ENCODE measurements around the gene LRRC71. TPM values are rescaled to one million over a fixed set of nuclear protein-coding genes. Genes with fewer than 3 reads are reported as not detected.
A peak's percentile ranks its signal among the peaks of the same experiment; 100 is the strongest.

LRRC71 gene
- not detected for total RNA-seq

- peaks cover 57% of the 10 kb centered on the region for H3K27me3 Mint-ChIP-seq
- peaks cover 6% of the 10 kb centered on the region for H3K4me1 Mint-ChIP-seq
- CTCF ChIA-PET = interaction anchor here (0.7 to 1.3 kb wide), 4 partner anchors 19 to 30 kb away, joined by 3 to 4 read pairs (median 4); no protein-coding TSS in a partner anchor
- H3K36me3 Mint-ChIP-seq (ENCODE audit: low read depth) = no peaks in the 10 kb centered on the region
- intact Hi-C loops (cut with DNase I, micrococcal nuclease) = loop anchor here in 1 of 2 experiments (1.0 kb wide), 1 partner anchor 28 kb away; no protein-coding TSS in a partner anchor
- ATAC-seq (peak; percentile 92), DNase-seq (peak; percentile 87)
- POLR2A ChIA-PET = no interaction called here
- H3K9me3 Mint-ChIP-seq (ENCODE audit: low read depth) = no peaks in the 10 kb centered on the region
- H3K4me3 Mint-ChIP-seq = no peak within 1 kb of the TSS
- no peak within 1 kb of the TSS for H3K27ac Mint-ChIP-seq
These were observed at the start of gene LRRC71 for GRCh38 chr1:156920233-156921052. Gene LRRC71 (plus strand): TSS chr1:156920632. CDS start chr1:156920804, 172 bp downstream.

DNA sequence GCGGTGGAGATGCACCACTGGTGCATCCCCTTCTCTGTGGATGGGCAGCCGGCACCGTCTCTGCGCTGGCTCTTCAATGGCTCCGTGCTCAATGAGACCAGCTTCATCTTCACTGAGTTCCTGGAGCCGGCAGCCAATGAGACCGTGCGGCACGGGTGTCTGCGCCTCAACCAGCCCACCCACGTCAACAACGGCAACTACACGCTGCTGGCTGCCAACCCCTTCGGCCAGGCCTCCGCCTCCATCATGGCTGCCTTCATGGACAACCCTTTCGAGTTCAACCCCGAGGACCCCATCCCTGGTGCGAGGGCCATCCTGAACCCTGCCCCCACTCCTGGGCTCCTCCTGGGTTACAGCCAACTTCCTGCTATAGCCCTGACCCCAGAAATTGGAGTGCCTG lies 46.8 kb upstream of the LRRC71 start:
- Mint-ChIP-seq H3K27me3 (peaks cover 4% of the 10 kb centered on the region), H3K36me3 (ENCODE audit: low read depth) (no peaks in the 10 kb centered on the region), H3K9me3 (ENCODE audit: low read depth) (no peaks in the 10 kb centered on the region), H3K4me1 (peaks cover 13% of the 10 kb centered on the region), H3K27ac (no peak overlapping the region), H3K4me3 (no peak overlapping the region)
- no peak for ATAC-seq
- intact Hi-C loops (cut with DNase I, micrococcal nuclease) = no loop called here
- CTCF ChIA-PET = interaction anchor here (0.6 to 1.2 kb wide), 5 partner anchors 13 to 68 kb away, joined by 3 to 5 read pairs (median 3); partner anchors contain the start of gene NTRK1
- POLR2A ChIA-PET = no interaction called here
- DNase-seq = no peak

GRCh38 chr1:156874142-156874541 lies 46.3 kb upstream of the LRRC71 start:
- H3K27ac Mint-ChIP-seq = no peak overlapping the region
- CTCF ChIA-PET = interaction anchor here (0.6 kb wide), 1 partner anchor 67 kb away, joined by 3 read pairs; no protein-coding TSS in a partner anchor
- intact Hi-C loops (cut with DNase I, micrococcal nuclease) = no loop called here
- H3K9me3 Mint-ChIP-seq (ENCODE audit: low read depth) = no peaks in the 10 kb centered on the region
- no peaks in the 10 kb centered on the region for H3K36me3 Mint-ChIP-seq (ENCODE audit: low read depth)
- no peak for ATAC-seq
- H3K4me1 Mint-ChIP-seq = peaks cover 13% of the 10 kb centered on the region
- no peak overlapping the region for H3K4me3 Mint-ChIP-seq
- POLR2A ChIA-PET = no interaction called here
- H3K27me3 Mint-ChIP-seq = peaks cover 4% of the 10 kb centered on the region
- DNase-seq = no peak

GRCh38 chr1:156874572-156875340 lies 45.7 kb upstream of the LRRC71 start:
- no peak overlapping the region for H3K4me3 Mint-ChIP-seq
- peaks cover 4% of the 10 kb centered on the region for H3K27me3 Mint-ChIP-seq
- POLR2A ChIA-PET = no interaction called here
- no peak overlapping the region for H3K27ac Mint-ChIP-seq
- no peaks in the 10 kb centered on the region for H3K36me3 Mint-ChIP-seq (ENCODE audit: low read depth)
- peaks cover 13% of the 10 kb centered on the region for H3K4me1 Mint-ChIP-seq
- intact Hi-C loops (cut with DNase I, micrococcal nuclease) = no loop called here
- CTCF ChIA-PET = interaction anchor here (1.0 to 3.6 kb wide), 2 partner anchors 15 to 185 kb away, joined by 4 to 12 read pairs; no protein-coding TSS in a partner anchor
- DNase-seq (no peak), ATAC-seq (no peak)
- H3K9me3 Mint-ChIP-seq (ENCODE audit: low read depth) = no peaks in the 10 kb centered on the region

DNA sequence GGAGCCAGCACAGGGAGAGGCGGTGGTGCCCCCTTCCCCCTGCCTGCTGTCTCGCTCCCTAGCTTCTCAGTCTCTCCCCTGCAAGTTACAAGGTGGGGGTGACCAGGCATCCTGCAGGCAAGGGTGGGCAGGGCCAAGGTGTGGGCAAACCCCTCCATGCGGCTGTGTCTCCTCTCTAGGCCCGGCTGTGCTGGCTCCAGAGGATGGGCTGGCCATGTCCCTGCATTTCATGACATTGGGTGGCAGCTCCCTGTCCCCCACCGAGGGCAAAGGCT lies 45.2 kb upstream of the LRRC71 start:
- POLR2A ChIA-PET = no interaction called here
- H3K36me3 Mint-ChIP-seq (ENCODE audit: low read depth) = no peaks in the 10 kb centered on the region
- CTCF ChIA-PET = interaction anchor here (1.0 to 3.6 kb wide), 2 partner anchors 15 to 186 kb away, joined by 4 to 12 read pairs; no protein-coding TSS in a partner anchor
- no peak overlapping the region for H3K27ac Mint-ChIP-seq
- intact Hi-C loops (cut with DNase I, micrococcal nuclease) = no loop called here
- DNase-seq (no peak), ATAC-seq (no peak)
- no peaks in the 10 kb centered on the region for H3K9me3 Mint-ChIP-seq (ENCODE audit: low read depth)
- H3K27me3 Mint-ChIP-seq = peaks cover 4% of the 10 kb centered on the region
- H3K4me3 Mint-ChIP-seq = no peak overlapping the region
- peaks cover 9% of the 10 kb centered on the region for H3K4me1 Mint-ChIP-seq

DNA sequence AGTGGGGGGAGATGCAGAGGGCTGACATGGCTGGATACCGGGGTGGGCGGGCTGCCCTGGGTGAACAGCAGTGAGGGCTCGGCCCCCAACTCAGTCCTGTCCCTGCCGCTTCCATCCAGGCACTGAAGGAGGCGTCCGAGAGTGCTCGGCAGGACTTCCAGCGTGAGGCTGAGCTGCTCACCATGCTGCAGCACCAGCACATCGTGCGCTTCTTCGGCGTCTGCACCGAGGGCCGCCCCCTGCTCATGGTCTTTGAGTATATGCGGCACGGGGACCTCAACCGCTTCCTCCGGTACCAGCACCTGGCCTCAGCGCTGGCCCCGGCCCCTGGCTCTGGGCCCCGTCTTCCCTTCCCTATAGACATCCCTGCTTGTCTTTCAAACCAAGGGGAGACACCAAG lies 44.2 kb upstream of the LRRC71 start:
- H3K27ac Mint-ChIP-seq = no peak overlapping the region
- H3K36me3 Mint-ChIP-seq (ENCODE audit: low read depth) = no peaks in the 10 kb centered on the region
- no peak for ATAC-seq
- ChIA-PET CTCF (interaction anchor here (1.1 to 3.6 kb wide), 2 partner anchors 9 to 14 kb away, joined by 4 to 12 read pairs; no protein-coding TSS in a partner anchor), POLR2A (no interaction called here)
- H3K9me3 Mint-ChIP-seq (ENCODE audit: low read depth) = no peaks in the 10 kb centered on the region
- DNase-seq = no peak
- H3K4me1 Mint-ChIP-seq = no peaks in the 10 kb centered on the region
- H3K4me3 Mint-ChIP-seq = no peak overlapping the region
- intact Hi-C loops (cut with DNase I, micrococcal nuclease) = no loop called here
- peaks cover 6% of the 10 kb centered on the region for H3K27me3 Mint-ChIP-seq

DNA sequence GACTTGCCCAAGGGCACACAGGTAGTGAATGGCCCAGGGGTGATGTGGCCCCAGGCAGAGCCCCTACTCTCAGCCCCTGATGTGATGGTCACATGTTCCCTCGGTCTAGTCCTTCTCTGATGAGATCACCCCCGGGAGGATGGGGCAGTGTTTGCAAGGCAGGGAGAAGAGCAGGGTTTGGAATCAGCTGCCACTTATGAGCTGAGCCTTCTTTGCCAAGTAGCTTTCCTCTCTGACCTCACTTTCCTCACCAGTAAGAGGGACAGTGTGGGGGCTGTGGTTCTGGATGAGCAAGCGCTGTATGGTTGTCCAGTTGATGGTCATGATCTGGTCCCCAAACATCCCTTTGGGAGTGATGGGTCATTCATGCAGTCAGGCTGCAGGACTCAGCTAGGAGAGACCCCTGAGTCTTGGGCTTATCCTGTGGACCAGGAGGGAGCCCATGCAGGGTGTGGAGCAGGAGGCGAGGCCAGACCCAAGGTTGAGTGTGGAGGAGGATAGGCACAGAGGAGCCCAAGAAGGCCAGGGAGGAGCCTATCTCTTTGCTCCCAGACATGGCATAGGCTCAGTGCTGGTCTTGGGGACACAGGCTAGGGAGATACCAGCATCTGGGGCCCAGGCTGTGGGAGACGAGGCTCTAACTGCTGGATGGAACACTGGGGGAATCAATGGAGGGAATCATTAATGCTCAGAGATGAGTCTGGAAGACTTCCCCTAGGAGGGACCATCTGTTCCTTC lies 42.8 kb upstream of the LRRC71 start:
- H3K9me3 Mint-ChIP-seq (ENCODE audit: low read depth) = no peaks in the 10 kb centered on the region
- H3K27me3 Mint-ChIP-seq = peaks cover 8% of the 10 kb centered on the region
- no peaks in the 10 kb centered on the region for H3K4me1 Mint-ChIP-seq
- H3K36me3 Mint-ChIP-seq (ENCODE audit: low read depth) = no peaks in the 10 kb centered on the region
- H3K27ac Mint-ChIP-seq = no peak overlapping the region
- ChIA-PET CTCF (interaction anchor here (1.5 to 3.6 kb wide), 2 partner anchors 10 to 12 kb away, joined by 3 to 12 read pairs; no protein-coding TSS in a partner anchor), POLR2A (no interaction called here)
- no peak overlapping the region for H3K4me3 Mint-ChIP-seq
- intact Hi-C loops (cut with DNase I, micrococcal nuclease) = no loop called here
- DNase-seq (no peak), ATAC-seq (no peak)

DNA sequence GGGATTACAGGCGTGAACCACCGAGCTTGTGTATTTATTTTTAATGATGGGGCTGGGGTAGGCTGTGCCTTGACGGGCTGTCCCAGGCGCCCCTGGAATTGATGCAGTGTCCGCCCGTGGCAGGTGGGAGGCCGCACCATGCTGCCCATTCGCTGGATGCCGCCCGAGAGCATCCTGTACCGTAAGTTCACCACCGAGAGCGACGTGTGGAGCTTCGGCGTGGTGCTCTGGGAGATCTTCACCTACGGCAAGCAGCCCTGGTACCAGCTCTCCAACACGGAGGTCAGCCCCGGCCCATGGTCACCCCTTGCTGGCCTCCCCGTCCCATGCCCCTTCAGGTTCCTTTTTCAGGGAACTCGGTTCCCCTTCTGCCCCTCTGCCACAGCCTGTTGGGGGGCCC lies 40.6 kb upstream of the LRRC71 start:
- DNase-seq (no peak), ATAC-seq (no peak)
- Mint-ChIP-seq H3K27ac (no peak overlapping the region), H3K36me3 (ENCODE audit: low read depth) (no peaks in the 10 kb centered on the region), H3K27me3 (peaks cover 8% of the 10 kb centered on the region), H3K4me3 (no peak overlapping the region), H3K4me1 (no peaks in the 10 kb centered on the region), H3K9me3 (ENCODE audit: low read depth) (no peaks in the 10 kb centered on the region)
- intact Hi-C loops (cut with DNase I, micrococcal nuclease) = no loop called here
- POLR2A ChIA-PET = interaction anchor here (0.7 kb wide), 1 partner anchor 9 kb away, joined by 5 read pairs; no protein-coding TSS in a partner anchor
- CTCF ChIA-PET = interaction anchor here (0.7 kb wide), 1 partner anchor 21 kb away, joined by 3 read pairs; the partner anchor contains the start of gene INSRR

GRCh38 chr1:156880473-156880872 lies 40.0 kb upstream of the LRRC71 start:
- Mint-ChIP-seq H3K9me3 (ENCODE audit: low read depth) (no peaks in the 10 kb centered on the region), H3K4me1 (no peaks in the 10 kb centered on the region), H3K27me3 (peaks cover 8% of the 10 kb centered on the region), H3K27ac (no peak overlapping the region), H3K4me3 (no peak overlapping the region), H3K36me3 (ENCODE audit: low read depth) (no peaks in the 10 kb centered on the region)
- DNase-seq (no peak), ATAC-seq (no peak)
- ChIA-PET POLR2A (no interaction called here), CTCF (interaction anchor here (1.2 to 1.4 kb wide), 2 partner anchors 10 to 19 kb away, joined by 3 to 6 read pairs; partner anchors contain the start of gene NTRK1)
- intact Hi-C loops (cut with DNase I, micrococcal nuclease) = no loop called here

DNA sequence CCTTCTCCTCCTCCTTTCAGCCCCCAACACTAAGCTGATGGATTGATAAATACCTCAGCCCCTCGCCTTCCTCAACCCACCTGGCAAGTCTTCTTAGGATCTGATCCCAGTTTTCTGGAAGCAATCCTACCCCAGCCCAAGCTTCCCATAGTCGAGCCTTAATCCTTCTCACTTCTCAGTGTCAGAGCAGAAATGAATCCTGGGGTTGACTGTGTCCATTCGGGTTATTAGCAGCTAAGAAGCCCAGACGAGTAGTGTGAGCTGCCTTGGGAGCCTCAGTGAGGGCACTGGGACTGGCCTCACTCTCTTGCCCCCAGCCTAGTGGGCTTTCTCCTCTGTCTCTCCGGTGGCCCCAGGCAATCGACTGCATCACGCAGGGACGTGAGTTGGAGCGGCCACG lies 39.3 kb upstream of the LRRC71 start:
- POLR2A ChIA-PET = no interaction called here
- DNase-seq (no peak), ATAC-seq (no peak)
- Mint-ChIP-seq H3K36me3 (ENCODE audit: low read depth) (no peaks in the 10 kb centered on the region), H3K4me1 (no peaks in the 10 kb centered on the region), H3K9me3 (ENCODE audit: low read depth) (no peaks in the 10 kb centered on the region), H3K4me3 (no peak overlapping the region), H3K27me3 (peaks cover 8% of the 10 kb centered on the region), H3K27ac (no peak overlapping the region)
- intact Hi-C loops (cut with DNase I, micrococcal nuclease) = no loop called here
- CTCF ChIA-PET = interaction anchor here (0.9 to 1.4 kb wide), 4 partner anchors 8 to 20 kb away, joined by 3 to 6 read pairs (median 3); partner anchors contain the start of gene NTRK1

- Mint-ChIP-seq H3K4me3 (no peak overlapping the region), H3K36me3 (ENCODE audit: low read depth) (no peaks in the 10 kb centered on the region), H3K27ac (no peak overlapping the region), H3K27me3 (peaks cover 12% of the 10 kb centered on the region), H3K4me1 (no peaks in the 10 kb centered on the region), H3K9me3 (ENCODE audit: low read depth) (no peaks in the 10 kb centered on the region)
- ATAC-seq (no peak), DNase-seq (no peak)
- intact Hi-C loops (cut with DNase I, micrococcal nuclease) = no loop called here
- ChIA-PET CTCF (interaction anchor here (0.9 to 1.4 kb wide), 4 partner anchors 8 to 21 kb away, joined by 3 to 6 read pairs (median 3); partner anchors contain the start of gene NTRK1), POLR2A (no interaction called here)
These were observed 38.8 kb upstream of the LRRC71 start for GRCh38 chr1:156881663-156882062.
